GM06990 (cell line): Measurements from ENCODE around the gene MCF2L.

Source experiments
- DNase-seq: peaks from one replicate; pipeline ENCODE4 v3.0.0-alpha.2; 2011; ENCODE audit not compliant: insufficient read length; ENCODE audit errors: extremely low read depth
- H3K27me3 ChIP-seq: replicated peaks from 2 replicates; pipeline ENCODE4 v1.6.0; 2011; ENCODE audit warnings: low read length; ENCODE audit not compliant: control insufficient read depth, insufficient read depth
- H3K36me3 ChIP-seq: 2 replicates; pipeline ENCODE4 v1.5.1; 2011; ENCODE audit warnings: low read length; ENCODE audit not compliant: control insufficient read depth, insufficient read depth
- H3K4me3 ChIP-seq: replicated peaks from 2 replicates; pipeline ENCODE4 v1.5.1; 2011; ENCODE audit warnings: low read depth, mild to moderate bottlenecking, control low read depth, low read length
- CTCF ChIP-seq: IDR thresholded peaks from 2 replicates; pipeline ENCODE4 v1.5.1; 2011; ENCODE audit warnings: low read length, control low read depth, mild to moderate bottlenecking, inconsistent platforms; ENCODE audit not compliant: insufficient read depth, poor library complexity, severe bottlenecking

MCF2L gene

GRCh38 chr13:113090806-113091205 lies 121.8 kb downstream of the MCF2L start:
- TF ChIP-seq CTCF: no peak
- no peak for DNase-seq
- Histone ChIP-seq H3K27me3 (no peaks in the 10 kb centered on the region), H3K4me3 (no peak overlapping the region), H3K36me3 (no peaks in the 10 kb centered on the region)

- Histone ChIP-seq H3K36me3 (no peaks in the 10 kb centered on the region), H3K27me3 (no peaks in the 10 kb centered on the region)
These were observed 122.3 kb downstream of the MCF2L start for GRCh38 chr13:113091211-113091771.

GRCh38 chr13:113091891-113092775 lies 123.1 kb downstream of the MCF2L start:
- TF ChIP-seq CTCF: no peak
- DNase-seq: no peak
- H3K4me3 ChIP-seq: no peak overlapping the region
- H3K27me3 ChIP-seq: no peaks in the 10 kb centered on the region
- H3K36me3 ChIP-seq: no peaks in the 10 kb centered on the region

More at GRCh38 chr13:113091211-113091771, 122.3 kb downstream of the MCF2L start:
- H3K4me3 ChIP-seq: no peak overlapping the region
- no peak for TF ChIP-seq CTCF
- no peak for DNase-seq

GRCh38 chr13:113092776-113093579 lies 124.0 kb downstream of the MCF2L start:
- no peaks in the 10 kb centered on the region for H3K27me3 ChIP-seq
- no peak for DNase-seq
- TF ChIP-seq CTCF: no peak
- H3K36me3 ChIP-seq: no peaks in the 10 kb centered on the region
- H3K4me3 ChIP-seq: no peak overlapping the region

- H3K27me3 ChIP-seq: no peaks in the 10 kb centered on the region
- no peaks in the 10 kb centered on the region for H3K36me3 ChIP-seq
- no peak overlapping the region for H3K4me3 ChIP-seq
- DNase-seq: no peak
- no peak for TF ChIP-seq CTCF
These were observed 124.8 kb downstream of the MCF2L start for GRCh38 chr13:113093580-113094409.
